Sigmoid colon (tissue), 4 donors: ENCODE measurements around the gene NFKBIZ.

Experiments
- CTCF ChIP-seq, 4 experiments: fragments of 450-650 bp in 3 of 4; fragments of 200-600 bp in 1 of 4; IDR thresholded peaks; one replicate each; pipeline ENCODE4 v1.5.1; 2016 to 2019; ENCODE audit warnings: antibody characterized with exemption in 4 of 4, mild to moderate bottlenecking in 3 of 4, moderate library complexity in 2 of 4
- EP300 ChIP-seq, 4 donors: sonication (generic); formaldehyde crosslinking; IDR thresholded peaks; one replicate each; pipeline ENCODE4 v1.6.1; 2017; ENCODE audit warnings: antibody characterized with exemption in 4 of 4
- POLR2A ChIP-seq, 2 donors: fragments of 450-650 bp; IDR thresholded peaks; one replicate each; pipeline ENCODE4 v1.6.1; 2016; ENCODE audit warnings: antibody characterized with exemption in 2 of 2, mild to moderate bottlenecking in 2 of 2, moderate library complexity in 2 of 2
- POLR2AphosphoS5 ChIP-seq, 4 donors: sonication (generic); formaldehyde crosslinking; IDR thresholded peaks; one replicate each; pipeline ENCODE4 v1.6.1; 2017; ENCODE audit warnings: antibody characterized with exemption in 4 of 4

- TF ChIP-seq CTCF (IDR thresholded peaks at IDR 0.05) = no peak
- no peak for TF ChIP-seq EP300 (IDR thresholded peaks at IDR 0.05)
- TF ChIP-seq POLR2AphosphoS5 (IDR thresholded peaks at IDR 0.05) = no peak
- TF ChIP-seq POLR2A (IDR thresholded peaks at IDR 0.05) = no peak
Measured at GRCh38 chr3:101801174-101801573, 48.1 kb upstream of the NFKBIZ start.
